Inferior parietal cortex (tissue), 1 donor: ENCODE data around the gene KANSL1L.
"Not testable (repeated sequence)": the region's sequence is repeated elsewhere in the genome, so short reads cannot be mapped to it uniquely, and the experiment has no call there.

Experiments
- DNase-seq: peaks from one replicate; pipeline ENCODE4 v3.0.0-alpha.2; 2016; ENCODE audit errors: extremely low spot score

The KANSL1L gene

DNA sequence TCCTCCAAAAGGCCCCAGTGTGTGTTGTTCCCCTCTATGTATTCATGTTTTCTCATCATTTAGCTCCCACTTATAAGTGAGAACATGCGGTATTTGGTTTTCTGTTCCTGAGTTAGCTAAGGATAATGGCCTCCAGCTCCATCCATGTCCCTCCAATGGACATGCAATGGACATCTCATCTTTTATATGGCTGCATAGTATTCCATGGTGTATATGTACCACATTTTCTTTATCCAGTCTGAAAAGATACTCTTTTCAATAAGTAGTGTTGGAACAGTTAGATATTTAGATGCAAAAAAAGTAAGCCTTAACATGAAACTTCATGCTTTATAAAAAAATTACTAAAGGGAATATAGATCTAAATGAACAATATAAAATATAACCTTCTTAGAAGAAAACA is 5.9 kb upstream of the KANSL1L start:
- DNase-seq: not testable (repeated sequence)

DNA sequence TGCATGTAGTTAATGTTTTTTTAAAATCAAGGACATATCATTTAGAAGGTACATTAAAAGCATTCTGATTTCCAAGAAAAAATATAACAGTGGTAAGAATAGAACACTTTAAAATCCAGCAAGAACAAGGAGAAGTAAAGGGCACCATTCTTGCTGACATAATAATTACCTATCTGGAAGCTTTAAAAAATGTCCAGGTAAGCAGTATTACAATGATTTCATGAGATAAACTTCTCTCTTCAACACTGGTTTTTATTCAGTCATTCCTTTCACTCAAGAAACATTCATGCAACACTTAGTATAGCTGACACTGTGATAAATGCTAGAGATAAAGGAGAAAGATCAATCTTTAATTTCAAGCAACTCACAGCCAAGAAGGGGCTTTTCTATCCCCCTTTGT is 2.9 kb upstream of the KANSL1L start:
- DNase-seq: no peak

DNA sequence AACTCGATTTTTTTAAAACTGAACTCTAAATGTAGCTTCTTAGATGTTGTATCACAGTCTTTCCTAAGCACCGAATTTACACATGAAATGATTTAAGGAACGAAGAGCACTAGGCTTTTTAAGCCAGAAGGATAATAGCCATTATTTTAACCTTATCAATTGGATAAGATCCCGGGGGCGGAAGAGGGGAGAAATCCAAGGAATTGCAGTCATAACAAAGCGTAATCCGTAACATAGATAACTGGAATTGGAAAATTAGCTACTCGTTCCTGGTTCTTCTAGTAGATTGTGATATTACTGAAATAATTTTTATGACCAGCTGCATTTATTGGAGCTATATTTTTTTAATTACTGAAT is 988 bp upstream of the KANSL1L start:
- DNase-seq: no peak

DNA sequence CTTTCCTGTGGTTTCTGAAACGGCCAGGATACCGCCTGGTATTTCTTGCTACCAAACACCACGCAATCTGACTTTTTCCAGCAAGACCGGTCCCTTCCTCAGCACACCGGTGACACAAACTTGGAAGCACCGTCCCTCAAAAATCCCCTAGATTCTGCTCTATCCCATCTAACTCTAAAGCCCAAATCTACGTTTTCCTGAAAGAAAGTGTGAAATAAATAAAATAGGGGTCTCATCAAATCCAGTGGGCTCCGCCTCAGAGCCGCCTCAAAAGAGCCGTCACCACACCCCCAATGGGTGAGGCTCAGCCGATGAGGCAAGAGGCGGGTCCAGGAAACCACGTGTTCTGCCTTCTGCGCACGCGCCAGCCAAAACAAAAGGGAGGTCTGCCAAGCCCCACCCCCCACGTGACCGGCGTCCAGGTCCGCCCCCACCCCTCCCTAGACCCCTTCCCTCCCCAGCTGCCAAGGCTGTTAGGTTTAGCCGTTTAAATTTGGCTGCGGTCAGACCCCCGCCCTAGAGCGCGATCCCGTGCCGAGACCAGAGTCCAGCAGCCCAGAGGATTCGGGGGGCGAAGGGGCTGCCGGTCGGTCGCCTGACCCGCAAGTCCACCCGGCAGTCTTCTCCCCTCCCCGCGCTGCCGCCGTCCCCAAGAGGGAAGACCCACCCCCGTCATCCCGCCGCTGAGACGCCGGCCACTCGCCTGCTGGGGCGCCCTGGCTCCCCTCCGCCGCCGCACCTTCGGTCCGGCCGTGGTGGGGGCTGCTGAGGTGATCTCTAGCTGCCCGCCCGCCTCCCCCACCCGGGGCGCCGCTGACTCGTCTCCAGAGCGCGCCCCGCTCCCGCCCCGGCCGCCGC is 534 bp downstream of the KANSL1L start:
- peak; percentile 96 for DNase-seq

DNA sequence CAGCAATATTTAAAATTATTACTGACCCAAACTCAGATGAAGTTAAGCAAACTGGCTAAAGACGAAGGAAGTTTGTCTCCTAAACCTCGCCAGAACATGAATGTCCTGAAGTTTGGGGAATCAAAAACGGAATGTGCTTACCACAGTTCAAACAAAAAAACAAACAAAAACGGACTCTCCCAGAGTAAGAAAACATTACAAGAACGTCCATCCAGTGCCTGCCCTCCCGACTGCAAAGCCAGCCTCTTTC is 1.1 kb downstream of the KANSL1L start:
- DNase-seq: no peak

DNA sequence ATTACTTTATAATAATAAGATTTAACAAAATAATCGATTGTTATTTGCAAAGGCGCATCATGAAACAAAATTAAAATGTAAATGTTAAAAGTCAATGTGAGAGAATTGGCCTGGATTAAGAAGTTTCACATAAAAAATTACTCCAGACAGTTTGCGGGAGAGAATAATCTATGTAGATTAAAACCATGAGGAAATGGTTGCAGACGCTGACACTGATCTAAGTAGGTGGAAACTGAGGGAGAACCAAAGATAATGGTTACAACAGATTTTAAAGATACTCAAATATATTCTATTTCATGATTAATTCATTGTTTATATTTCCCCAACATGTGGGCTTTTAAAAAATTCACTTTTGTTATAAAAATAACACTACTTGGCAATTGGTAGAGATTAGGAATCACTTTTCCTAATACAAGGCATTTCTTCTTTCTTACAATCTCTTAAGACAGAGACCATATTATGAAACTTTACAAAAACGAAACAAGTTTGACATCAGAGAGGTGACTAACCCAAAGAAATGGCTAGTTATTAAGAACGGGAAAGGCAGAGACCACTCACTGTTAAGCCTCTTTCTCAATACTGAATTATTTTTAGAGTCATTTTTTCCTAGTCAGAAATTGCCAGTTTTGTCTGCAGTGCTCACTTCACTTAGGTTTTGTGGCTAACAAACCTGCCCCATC is 1.6 kb downstream of the KANSL1L start:
- no peak for DNase-seq

DNA sequence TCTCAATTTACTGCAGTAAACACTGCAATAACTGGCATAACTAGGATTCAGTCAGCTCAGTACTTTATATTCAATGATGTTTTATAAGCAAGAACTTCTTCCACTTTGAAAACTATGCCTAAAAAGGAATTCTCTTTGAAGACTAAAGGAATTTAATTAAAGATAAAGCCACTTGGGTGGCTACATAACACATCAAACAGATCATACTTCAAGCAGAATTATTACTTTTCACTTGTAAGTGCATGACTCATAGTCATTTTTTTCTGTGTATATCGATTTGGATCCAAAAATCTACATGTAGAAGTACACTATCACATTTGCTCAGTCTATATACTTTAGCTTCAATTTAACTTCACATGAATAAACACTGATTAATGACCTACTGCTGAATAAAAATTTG is 4.0 kb downstream of the KANSL1L start:
- no peak for DNase-seq

DNA sequence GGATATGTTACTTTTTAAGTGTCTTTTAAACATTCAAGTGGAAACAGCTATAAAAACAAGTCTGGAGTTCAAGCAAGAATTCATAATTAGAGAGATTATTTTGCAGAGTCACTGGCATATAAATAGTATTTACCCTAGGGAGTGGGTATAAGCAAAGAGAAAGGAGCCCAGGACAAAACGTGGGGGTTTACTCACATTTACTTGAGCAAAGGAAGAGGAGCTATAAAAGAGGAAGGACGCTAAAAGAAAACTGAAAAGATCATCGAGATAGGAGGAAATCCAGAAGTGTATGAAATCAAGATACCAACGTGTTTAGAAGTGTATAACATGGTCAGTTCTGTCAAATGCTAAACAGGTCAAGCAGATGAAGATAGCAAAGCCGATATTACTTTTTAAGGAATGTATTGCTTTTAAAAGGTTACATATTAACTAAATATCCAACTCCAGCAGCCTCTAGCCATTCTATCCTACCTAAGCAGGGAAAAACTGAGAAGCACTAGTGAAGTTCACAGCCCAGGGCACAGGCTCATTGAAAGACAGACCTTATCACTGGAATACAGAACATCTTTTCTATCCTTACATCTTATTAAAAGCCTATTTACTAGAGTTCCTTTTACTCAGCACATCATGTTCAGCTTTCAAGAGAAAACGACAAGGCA is 8.6 kb downstream of the KANSL1L start:
- DNase-seq: no peak

DNA sequence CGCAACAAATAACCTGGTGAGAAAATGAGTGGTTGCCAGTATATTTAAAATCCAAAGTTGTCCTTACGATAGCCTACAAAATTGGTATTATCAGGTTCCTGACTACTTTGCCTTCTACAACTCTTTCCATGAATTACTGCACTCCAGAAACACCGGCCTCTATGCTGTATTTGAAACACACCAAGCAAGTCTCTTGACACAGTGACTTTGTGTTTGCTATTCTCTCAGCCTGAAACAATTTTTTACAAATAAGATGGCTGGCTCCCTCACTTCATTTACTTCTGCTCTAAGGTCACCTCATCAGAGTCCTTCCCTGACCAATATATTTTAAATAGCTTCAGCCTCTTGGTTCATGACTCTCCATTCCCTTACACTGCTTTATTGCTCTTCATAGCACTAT is 12.2 kb downstream of the KANSL1L start:
- DNase-seq: no peak

DNA sequence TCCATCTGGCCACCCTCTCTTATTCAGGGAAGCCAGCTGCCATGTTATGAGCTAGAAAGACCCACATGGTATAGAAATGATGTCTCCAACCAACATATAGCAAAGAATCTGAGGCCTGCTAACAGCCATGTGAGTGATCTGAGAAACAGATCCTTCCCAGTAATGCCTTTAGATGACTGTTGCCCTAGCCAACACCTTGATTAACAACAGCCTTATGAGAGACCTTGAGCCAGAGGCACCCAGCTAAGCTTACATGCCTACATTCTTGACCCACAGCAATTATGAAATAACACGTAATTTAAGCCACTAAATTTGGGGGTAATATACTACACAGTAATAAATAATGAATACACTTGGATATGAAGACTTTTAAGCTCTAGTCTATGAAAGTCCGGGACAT is 13.0 kb downstream of the KANSL1L start:
- DNase-seq: no peak

DNA sequence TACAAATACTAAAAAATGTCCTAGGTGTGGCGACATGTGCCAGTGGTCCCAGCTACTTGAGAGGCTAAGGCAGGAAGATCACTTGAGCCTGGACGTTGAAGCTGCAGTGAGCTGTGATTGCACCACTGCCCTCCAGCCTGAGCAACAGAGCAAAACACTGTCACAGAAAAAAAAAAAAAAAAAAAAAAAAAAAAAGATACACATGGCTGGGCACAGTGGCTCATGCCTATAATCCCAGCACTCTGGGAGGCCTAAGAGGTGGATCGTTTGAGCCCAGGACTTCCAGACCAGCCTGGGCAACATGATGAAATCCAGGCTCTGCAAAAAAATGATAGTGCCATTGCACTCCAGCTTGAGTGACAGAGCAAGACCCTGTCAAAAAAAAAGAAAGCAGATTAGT is 13.7 kb downstream of the KANSL1L start:
- no peak for DNase-seq

DNA sequence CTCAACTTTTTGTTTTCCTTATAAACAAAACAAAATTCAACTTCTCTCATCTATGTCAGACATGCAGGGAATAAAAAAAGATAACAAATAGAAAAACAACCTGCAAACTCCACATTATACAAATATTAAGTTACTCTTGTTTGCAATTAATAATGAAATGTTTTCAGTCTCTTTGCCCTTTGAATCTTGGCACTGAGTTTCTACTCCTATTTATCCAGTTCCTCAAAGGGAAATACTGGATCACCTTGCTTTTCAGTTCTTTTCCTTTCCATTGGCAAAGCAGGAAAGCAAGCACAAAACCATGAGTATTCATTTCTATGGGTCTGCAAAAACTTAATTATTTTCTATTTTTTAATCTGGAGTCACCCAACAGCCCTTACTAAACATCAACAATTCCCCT is 23.6 kb downstream of the KANSL1L start:
- no peak for DNase-seq

DNA sequence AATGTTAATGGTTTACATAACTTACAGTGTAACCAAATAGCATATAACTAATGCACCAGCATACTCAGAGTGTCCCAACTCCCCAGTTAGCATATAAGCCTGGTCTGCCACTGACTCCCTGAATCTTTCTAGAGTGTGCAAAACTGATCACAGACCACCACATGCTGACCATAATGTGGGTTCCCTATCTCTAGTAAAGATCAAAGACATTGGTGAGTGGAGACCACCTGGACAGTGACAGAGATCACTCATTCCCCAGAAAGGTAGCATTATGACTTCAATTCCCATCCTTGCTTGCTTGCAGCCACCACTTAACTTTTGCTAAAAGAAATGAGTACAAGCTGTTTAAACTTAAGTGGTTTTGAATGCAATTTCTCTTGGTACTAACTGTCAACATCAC is 39.0 kb downstream of the KANSL1L start:
- DNase-seq: no peak

DNA sequence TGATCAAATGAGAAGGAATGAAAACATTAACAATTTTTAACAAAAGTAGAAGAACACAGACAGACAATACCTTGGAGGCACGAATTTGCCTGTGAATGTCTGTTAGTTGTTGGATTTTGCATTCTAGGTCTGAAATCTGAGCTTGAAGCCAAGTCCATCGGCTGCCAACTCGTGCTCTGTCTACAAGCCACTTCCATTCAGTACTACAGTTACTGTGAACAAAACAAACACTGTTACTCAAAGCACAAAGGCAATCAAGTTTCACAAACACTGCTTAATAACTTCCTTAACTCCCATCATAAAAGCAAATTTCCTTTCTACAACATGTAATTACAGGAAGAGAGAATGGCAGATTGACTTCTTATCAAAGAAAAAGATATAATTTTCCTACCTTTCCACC is 42.2 kb downstream of the KANSL1L start:
- DNase-seq: no peak

DNA sequence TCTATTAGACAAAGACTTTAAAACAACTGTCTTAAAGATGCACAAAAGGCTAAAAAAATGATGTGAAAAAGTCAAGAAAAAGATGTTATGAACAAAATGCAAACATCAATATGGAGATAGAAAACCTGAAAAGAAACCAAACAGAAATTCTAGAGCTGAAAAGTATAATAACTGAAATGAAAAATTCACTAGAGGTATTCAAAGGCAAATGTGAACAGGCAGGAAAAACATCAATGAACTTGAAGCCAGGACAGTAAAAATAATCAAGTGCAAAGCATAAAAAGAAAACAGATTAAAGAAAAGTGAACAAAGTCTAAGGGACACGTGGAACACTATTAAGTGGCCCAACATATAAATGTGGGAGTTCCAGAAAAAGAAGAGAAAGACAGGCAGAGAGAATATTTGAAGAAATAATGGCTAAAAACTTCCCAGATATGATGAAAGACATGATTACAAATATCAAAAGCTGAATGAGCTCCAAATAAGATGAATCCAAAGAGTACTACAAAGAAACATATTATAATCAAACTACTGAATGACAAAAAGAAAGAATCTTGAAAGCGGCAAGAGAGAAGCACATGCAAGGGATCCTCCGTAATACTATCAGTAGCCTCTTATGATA is 57.5 kb downstream of the KANSL1L start:
- no peak for DNase-seq

DNA sequence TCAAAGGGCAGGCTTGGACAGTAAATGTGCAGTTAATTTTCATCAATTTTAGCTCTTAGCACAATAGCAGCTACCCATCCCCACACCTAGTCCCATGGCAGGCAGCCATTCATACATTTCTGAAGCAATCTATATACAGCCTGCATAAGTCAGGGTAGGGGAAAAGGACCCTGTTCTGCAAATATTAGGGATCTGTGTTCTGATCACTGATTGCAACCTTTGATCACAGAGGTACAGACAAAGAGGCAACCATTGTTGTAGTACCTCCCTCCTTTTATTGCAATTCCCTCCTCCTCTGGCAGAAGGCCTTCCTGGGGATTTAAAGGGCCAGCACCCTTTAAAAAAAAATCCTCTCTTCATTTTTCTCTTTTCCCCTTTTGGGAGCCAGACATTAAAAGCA is 58.3 kb downstream of the KANSL1L start:
- no peak for DNase-seq

DNA sequence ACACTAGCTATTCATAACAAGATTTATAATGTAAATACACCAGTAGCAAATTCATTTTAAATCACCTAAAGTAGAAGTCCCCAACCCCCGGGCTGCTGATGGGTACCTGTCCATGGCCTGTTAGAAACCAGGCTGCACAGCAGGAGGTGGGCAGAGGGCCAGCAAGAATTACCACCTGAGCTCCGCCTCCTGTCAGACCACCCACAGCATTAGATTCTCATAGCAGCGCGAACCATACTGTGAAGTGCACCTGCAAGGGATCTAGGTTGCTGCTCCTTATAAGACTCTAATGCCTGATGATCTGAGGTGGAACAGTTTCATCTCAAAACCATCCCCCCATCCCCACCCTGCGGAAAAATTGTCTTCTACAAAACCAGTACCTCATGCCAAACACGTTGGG is 71.3 kb downstream of the KANSL1L start:
- DNase-seq: no peak

DNA sequence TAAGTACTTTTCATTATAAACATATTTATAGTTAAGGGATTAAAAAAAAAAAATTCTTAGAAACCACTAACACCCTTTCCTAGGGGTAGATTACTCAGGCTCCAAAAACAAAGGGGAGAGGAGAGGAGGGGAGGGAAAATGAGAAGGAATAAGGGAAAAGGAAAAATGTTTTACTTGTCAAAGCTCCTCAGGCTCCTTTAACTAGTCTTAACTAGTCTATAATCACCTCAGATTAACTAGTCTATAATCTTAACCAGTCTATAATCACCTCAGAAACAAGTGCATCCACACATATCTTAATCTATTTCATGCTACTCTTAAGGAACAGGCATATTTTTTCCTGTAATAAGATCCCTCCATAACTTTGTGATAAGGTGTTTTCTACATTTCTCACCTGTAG is 76.4 kb downstream of the KANSL1L start:
- DNase-seq: no peak

DNA sequence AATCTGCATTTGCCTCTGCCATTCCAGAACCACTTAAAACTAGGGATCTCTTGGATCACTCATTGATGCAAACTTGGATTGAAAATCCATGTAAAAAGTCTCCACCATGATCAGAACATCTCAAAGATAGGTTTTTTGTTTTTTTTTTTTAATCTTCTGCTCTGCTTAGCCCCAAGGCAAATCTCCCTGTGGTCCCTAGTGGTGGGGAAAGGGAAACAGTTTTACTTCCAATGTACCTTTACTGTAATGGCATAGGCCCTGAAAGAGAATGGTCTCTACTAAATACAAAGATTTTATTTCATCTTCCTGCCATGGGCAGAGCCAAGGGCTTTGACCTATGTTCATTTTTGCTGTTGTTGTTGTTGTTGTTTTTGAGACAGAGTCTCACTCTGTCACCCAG is 78.4 kb downstream of the KANSL1L start:
- no peak for DNase-seq

DNA sequence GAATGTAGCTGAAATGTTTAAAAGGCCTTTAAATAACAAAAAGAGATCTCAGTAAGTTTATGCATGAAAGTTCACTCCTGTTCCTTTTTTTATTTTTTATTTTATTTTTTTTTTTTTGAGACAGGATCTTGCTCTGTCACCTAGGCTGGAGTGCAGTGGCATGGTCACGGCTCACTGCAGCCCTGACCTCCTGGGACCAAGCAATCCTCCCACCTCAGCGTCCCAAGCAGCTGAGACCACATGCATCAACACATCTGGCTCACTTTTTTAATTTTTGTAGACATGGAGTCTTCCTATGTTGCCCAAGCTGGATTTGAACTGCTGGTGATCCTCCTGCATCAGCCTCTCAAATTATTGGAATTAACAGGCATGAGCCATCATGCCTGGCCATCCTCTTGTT is 84.3 kb downstream of the KANSL1L start:
- DNase-seq: no peak

DNA sequence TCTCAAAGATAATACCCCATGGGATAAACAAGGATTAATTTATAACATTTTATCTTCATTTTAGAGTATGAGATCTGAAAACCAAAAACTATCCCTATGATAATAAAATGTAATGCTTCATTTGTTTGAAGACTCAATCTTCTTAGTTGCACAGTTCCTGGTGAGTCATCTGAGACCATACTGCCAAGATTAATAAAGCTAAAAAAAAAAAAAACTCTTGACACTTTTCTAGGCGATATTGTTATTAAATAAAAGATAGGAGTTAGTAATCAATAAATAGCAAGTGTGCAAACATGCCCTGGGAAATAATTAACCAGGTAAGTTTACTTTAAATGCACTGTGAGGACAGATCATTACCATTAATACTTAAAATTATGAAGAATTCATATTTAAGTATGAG is 84.9 kb downstream of the KANSL1L start:
- DNase-seq: no peak

DNA sequence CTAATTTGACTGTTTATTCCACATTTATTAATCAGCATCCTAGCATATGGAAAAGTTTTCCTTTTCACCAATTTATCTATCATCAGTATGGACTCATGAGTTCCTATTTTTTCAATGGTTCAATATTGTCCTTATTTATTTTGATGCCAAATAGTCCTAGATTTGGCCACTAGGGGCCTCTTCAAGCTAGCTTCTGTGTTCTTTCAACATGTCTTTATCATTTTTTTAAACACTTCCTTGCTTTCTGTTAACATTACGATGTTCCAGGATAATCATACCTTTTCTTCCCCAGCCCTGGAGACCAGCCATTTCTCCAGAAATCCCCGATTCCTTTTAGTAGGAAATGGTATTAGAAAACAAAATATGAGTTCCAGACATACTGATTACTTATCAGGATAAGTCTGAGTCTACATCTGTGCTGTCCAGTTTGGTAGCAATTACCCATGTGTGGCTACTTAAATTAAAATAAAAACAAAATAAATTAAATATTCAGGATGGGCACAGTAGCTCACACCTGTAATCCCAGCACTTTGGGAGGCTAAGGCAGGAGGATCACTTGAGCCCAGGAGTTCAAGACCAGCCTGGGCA is 98.2 kb downstream of the KANSL1L start:
- peak; percentile 43 for DNase-seq

DNA sequence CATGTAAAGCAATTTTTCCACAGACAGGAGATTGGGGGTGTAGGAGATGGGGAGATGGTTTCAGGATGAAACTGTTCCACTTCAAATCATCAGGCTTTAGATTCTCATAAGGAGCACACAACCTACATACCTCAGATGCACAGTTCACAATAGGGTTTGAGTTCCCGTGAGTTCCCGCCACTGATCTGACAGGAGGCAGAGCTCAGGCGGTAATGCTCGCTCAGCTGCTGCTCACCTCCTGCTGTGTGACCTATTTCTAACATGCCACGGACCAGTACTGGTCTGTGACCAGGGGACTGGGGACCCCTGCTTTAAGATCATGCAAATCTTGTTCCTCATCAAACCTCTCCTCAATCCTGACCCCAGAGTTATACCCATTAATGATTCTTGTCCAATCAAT is 98.7 kb downstream of the KANSL1L start:
- DNase-seq: no peak
